Psoas muscle (tissue), 8 donors: ENCODE data around the gene TADA3. TPM values are rescaled to one million over a fixed set of nuclear protein-coding genes. Genes with fewer than 3 reads are reported as not detected.
A peak's percentile ranks its signal among the peaks of the same experiment; 100 is the strongest.

Experiments used
- ATAC-seq, 4 donors: fragments of 200-7000 bp; cut with Tn5 transposase; one replicate each; pipeline ENCODE4 v1.9.1; 2020; ENCODE audit warnings: moderate library complexity in 3 of 4, mild to moderate bottlenecking in 2 of 4
- DNase-seq, 2 donors: peaks; one replicate each; pipeline ENCODE4 v3.0.0-alpha.2; 2020
- H3K27ac ChIP-seq: fragments of 200-600 bp; one replicate; pipeline ENCODE4 v1.8.0; 2022
- H3K27me3 ChIP-seq, 3 donors: fragments of 200-600 bp in 1 of 3; one replicate each; pipeline versions ENCODE4 v1.6.1 to v1.8.0; 2013 to 2022; ENCODE audit warnings: low read length in 2 of 3, mild to moderate bottlenecking in 2 of 3, moderate library complexity in 1 of 3; ENCODE audit not compliant: insufficient read depth in 3 of 3
- H3K36me3 ChIP-seq, 2 donors: fragments of 200-600 bp in 1 of 2; one replicate each; pipeline versions ENCODE4 v1.6.1 to v1.8.0; 2013 to 2022; ENCODE audit warnings: low read depth in 1 of 2, mild to moderate bottlenecking in 1 of 2, moderate library complexity in 1 of 2; ENCODE audit not compliant: insufficient read depth in 1 of 2
- H3K4me1 ChIP-seq: fragments of 200-600 bp; one replicate; pipeline ENCODE4 v1.8.0; 2022
- H3K4me3 ChIP-seq: fragments of 200-600 bp; one replicate; pipeline ENCODE4 v1.8.0; 2022; ENCODE audit warnings: mild to moderate bottlenecking
- H3K9me3 ChIP-seq: fragments of 200-600 bp; one replicate; pipeline ENCODE4 v1.8.0; 2022
- WGBS, 3 donors: extraction: QIAGEN DNeasy Blood & Tissue Kit; methylation state at CpG; one replicate each; pipeline versions ENCODE4 v1.1.6 to v1.1.7; 2013; 5-methylcytosine and 5-hydroxymethylcytosine counted together
- intact Hi-C, 2 donors: fragments of 100-400 bp; cut with DNase I; formaldehyde crosslinking; loops; one replicate each; pipeline versions ENCODE4 v1.11.0 to v1.14.2; 2022
- polyA plus RNA-seq, 3 donors: library from polyadenylated mRNA; stranded (reverse); fragments of 200-250 nt; gene quantifications; one replicate each; pipeline ENCODE4 v1.2.3, GENCODE V29; 2013
- total RNA-seq, 4 donors: library from RNA; stranded (reverse); fragmentation: NEBNext Ultra II Directional in 2 of 4; extraction: Animal tissue kit (Norgen Biotek cat#: 25700) in 2 of 4; gene quantifications; one replicate each; pipeline versions ENCODE4 v1.2.1 to v1.2.4, GENCODE V29; 2021 to 2023
- TF ChIP-seq, protein P1 (sequence below): fragments of 200-600 bp; IDR thresholded peaks from one replicate; pipeline ENCODE4 v1.8.0; 2022; ENCODE audit warnings: antibody characterized with exemption
- donor health status: healthy with polysubstance abuse.
- donor health status: DM: no; HTN: no; CAD: no; lungs with moderate emphysema.
- donor health status: Bipolar disorder and iron deficiency.
- donor health status: healthy.
- donor health status: DM: yes; HTN: yes; CAD: no.
- donor health status: DM: no; HTN: no; CAD: no.
- donor health status: DM: no; HTN: no; CAD: no.
- donor health status: DM: yes; HTN: yes; CAD: no.

The TADA3 gene
- total and polyA plus RNA-seq, 7 donors, result 42.2 to 75.7 (median 43.3) TPM

DNA sequence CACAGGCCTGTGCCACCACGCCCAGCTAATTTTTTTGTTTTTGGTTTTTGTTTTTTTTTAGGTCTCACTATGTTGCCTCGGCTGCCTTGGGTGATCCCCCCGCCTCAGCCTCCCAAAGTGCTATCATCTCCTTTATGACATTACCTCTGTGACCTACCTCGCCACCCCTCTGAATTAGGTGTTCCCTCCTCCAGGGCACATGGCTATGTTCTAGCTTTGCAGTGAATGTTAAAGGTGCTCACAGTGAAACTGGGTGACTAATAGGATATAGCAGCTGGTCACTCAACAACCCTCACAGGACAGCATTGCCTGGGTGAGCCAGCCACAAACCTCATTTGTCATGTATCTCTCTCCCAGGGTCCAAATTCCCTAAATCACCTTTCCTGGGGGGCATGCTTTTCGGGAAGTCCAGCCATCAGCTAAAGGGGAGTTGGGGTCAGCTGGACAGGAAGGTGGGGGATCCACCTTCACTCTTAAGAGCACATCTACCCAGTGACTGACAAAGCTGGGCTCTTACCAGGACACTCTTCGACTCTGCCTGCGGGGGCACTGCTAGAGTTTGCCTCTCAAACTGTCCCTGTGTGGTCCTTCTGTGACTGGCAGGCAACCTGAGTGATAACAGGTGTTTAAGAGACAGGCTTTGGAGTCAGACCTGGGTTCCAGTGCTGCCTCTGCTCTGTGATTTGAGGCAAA is 16.2 kb upstream of the TADA3 start:
- DNase-seq (no peak), ATAC-seq (peak; percentile 53 to 59 (median 58))
- TF ChIP-seq, protein P1, sequence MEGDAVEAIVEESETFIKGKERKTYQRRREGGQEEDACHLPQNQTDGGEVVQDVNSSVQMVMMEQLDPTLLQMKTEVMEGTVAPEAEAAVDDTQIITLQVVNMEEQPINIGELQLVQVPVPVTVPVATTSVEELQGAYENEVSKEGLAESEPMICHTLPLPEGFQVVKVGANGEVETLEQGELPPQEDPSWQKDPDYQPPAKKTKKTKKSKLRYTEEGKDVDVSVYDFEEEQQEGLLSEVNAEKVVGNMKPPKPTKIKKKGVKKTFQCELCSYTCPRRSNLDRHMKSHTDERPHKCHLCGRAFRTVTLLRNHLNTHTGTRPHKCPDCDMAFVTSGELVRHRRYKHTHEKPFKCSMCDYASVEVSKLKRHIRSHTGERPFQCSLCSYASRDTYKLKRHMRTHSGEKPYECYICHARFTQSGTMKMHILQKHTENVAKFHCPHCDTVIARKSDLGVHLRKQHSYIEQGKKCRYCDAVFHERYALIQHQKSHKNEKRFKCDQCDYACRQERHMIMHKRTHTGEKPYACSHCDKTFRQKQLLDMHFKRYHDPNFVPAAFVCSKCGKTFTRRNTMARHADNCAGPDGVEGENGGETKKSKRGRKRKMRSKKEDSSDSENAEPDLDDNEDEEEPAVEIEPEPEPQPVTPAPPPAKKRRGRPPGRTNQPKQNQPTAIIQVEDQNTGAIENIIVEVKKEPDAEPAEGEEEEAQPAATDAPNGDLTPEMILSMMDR, result peak; percentile 6
- WGBS, 3 donors, result 66 to 71% (median 70%) methylated on average over 7 of the region's 7 CpGs
- peaks cover 11 to 44% of the 10 kb centered on the region in 2 donors for H3K36me3 ChIP-seq
- no peaks in the 10 kb centered on the region for H3K27me3 ChIP-seq
- peak overlapping the region; percentile 92 for H3K27ac ChIP-seq
- H3K9me3 ChIP-seq, result no peaks in the 10 kb centered on the region
- intact Hi-C loops, result loop anchor here in 1 of 2 donors (2.0 kb wide), 1 partner anchor 36 kb away; the partner anchor contains the start of gene RPUSD3
- peaks cover 26% of the 10 kb centered on the region for H3K4me1 ChIP-seq
- H3K4me3 ChIP-seq, result no peak overlapping the region

DNA sequence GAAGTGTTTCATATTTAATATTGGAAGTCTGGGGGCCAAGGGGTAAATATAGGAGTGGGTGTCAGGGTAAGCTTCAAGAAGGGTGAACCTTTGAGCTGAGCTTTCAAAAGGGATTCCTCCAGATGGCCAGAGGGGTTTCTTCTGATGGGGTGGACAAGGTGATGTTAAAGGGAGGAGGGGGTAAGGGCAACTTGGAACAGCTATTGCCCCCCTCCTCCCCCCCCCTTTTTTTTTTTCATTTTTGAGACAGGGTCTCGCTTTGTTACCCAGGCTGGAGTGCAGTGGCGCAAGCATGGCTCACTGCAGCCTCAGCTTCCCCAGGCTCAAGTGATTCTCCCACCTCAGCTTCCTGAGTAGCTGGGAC is 15.7 kb upstream of the TADA3 start:
- Histone ChIP-seq H3K27ac (peak overlapping the region; percentile 92), H3K36me3 (peaks cover 13 to 48% of the 10 kb centered on the region in 2 donors), H3K27me3 (no peaks in the 10 kb centered on the region), H3K4me1 (peaks cover 29% of the 10 kb centered on the region), H3K4me3 (no peak overlapping the region), H3K9me3 (no peaks in the 10 kb centered on the region)
- no peak for DNase-seq
- TF ChIP-seq, protein P1, result no peak
- no peak for ATAC-seq
- WGBS, 3 donors, result 95 to 100% (median 95%) methylated on average over 2 of the region's 2 CpGs
- intact Hi-C loops, result loop anchor here in 1 of 2 donors (2.0 kb wide), 1 partner anchor 37 kb away; the partner anchor contains the start of gene RPUSD3

DNA sequence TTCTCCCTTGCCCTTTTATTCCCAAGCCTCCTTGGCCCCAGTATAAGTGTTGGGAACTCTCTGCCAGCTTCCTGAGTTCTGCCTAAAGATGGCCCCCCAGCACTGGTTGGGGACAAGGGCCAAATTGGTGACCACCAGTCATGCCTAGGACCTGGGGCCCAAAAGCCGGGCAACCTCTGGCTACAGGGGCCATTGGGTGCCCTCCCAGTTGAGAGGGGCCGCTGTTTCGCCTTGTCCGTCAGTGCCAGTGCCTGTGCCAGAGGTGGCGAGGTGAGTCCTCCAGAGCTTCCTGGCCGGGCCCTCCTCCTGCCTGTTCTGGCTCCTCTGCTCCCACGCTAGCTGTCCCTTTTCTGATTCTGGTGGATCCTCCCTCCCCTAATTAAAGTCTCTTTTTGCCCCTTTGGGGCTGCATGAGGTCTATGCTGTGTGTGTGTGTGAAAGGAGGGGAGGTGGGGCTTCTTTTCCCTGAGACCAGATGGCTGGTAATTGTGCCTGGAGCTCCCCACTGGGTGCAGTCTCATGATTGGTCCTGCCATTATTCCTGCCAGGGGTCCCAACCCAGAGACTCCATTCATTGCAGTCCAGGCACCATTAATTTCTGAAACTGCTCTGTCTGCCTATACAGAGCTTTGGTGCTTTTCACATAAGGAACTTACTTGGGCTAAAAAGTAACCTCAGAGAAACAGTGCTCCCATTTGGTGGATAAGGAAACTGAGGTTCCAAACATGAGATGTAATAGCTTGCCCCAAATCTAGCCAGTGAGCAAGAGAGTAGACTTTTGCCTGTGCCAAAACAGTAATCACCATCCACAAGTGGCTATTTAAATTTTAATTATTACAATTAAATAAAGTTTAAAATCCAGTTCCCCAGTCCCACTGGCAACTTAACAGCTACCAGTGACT is 14.7 kb upstream of the TADA3 start:
- WGBS, 3 donors, result 84 to 96% (median 92%) methylated on average over 7 of the region's 7 CpGs

DNA sequence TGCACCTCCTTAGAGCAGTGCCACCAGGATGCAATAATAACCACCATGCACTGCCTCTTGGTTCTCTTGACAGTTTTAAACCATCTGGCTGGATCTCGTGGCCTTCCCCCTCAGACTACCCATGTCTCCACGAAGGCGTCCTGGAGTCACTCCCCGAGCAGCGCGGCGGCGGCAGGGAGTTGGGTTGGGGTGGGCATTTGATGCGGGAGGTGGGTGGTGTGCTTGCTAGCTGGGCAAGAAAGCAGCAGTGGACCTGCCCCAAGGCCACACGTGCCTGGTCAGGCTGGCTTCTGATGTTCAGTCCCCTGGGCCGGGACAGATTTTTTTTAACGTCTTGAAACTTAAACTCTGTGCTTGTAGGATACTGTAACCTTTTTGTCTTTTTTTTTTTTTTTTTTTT is 13.9 kb upstream of the TADA3 start:
- DNase-seq, result no peak
- intact Hi-C loops, result no loop called here
- no peak overlapping the region for H3K4me3 ChIP-seq
- H3K36me3 ChIP-seq, result peaks cover 19 to 64% of the 10 kb centered on the region in 2 donors
- 85 to 88% (median 87%) methylated on average over 12 of the region's 12 CpGs for WGBS, 3 donors
- no peaks in the 10 kb centered on the region for H3K9me3 ChIP-seq
- TF ChIP-seq, protein P1, result no peak
- no peak overlapping the region for H3K27ac ChIP-seq
- no peaks in the 10 kb centered on the region for H3K27me3 ChIP-seq
- H3K4me1 ChIP-seq, result peaks cover 29% of the 10 kb centered on the region
- no peak for ATAC-seq

More for the DNA sequence above, 14.7 kb upstream of the TADA3 start:
- Histone ChIP-seq H3K27ac (no peak overlapping the region), H3K36me3 (peaks cover 13 to 56% of the 10 kb centered on the region in 2 donors), H3K4me1 (peaks cover 29% of the 10 kb centered on the region), H3K27me3 (no peaks in the 10 kb centered on the region), H3K4me3 (no peak overlapping the region), H3K9me3 (no peaks in the 10 kb centered on the region)
- TF ChIP-seq, protein P1, result no peak
- intact Hi-C loops, result no loop called here
- no peak for DNase-seq
- ATAC-seq, result no peak
